Daoy (cell line): Measurements from ENCODE around the gene GJA3. TPM values are rescaled to one million over a fixed set of nuclear protein-coding genes. Genes with fewer than 3 reads are reported as not detected.

Experiments
- DNase-seq: peaks from one replicate; pipeline ENCODE4 v3.0.0-alpha.2; 2015; ENCODE audit warnings: low read depth
- total RNA-seq: library from RNA; depleted of rRNA; stranded (reverse); fragments of >200 nt; shearing (Covaris generic); gene quantifications from 2 replicates; pipeline ENCODE4 v1.2.3, GENCODE V29; 2014

Gene GJA3
- total RNA-seq, 1 experiment from 2014 or later = 1.4 TPM

- no peak for DNase-seq
These were observed 32.4 kb downstream of the GJA3 start for GRCh38 chr13:20128459-20128931.

- peak; percentile 59 for DNase-seq
These were observed 33.0 kb downstream of the GJA3 start for GRCh38 chr13:20127562-20128458.

GRCh38 chr13:20127262-20127561 lies 33.6 kb downstream of the GJA3 start:
- DNase-seq = no peak

- DNase-seq = no peak
These were observed 34.2 kb downstream of the GJA3 start for GRCh38 chr13:20126541-20127261.

- DNase-seq = no peak
These were observed 35.1 kb downstream of the GJA3 start for GRCh38 chr13:20125783-20126165.

GRCh38 chr13:20125129-20125782 lies 35.6 kb downstream of the GJA3 start:
- peak; percentile 31 for DNase-seq

GRCh38 chr13:20124303-20124702 lies 36.5 kb downstream of the GJA3 start:
- DNase-seq = no peak

- DNase-seq = no peak
These were observed 39.7 kb downstream of the GJA3 start for GRCh38 chr13:20121159-20121525.

- no peak for DNase-seq
These were observed 40.9 kb downstream of the GJA3 start for GRCh38 chr13:20119960-20120359.

GRCh38 chr13:20118268-20119140 lies 42.3 kb downstream of the GJA3 start:
- peak; percentile 12 for DNase-seq

- no peak for DNase-seq
These were observed 44.6 kb downstream of the GJA3 start for GRCh38 chr13:20116213-20116612.

GRCh38 chr13:20114066-20114610 lies 46.7 kb downstream of the GJA3 start:
- DNase-seq = no peak

GRCh38 chr13:20109037-20109436 lies 51.8 kb downstream of the GJA3 start:
- DNase-seq = no peak

- no peak for DNase-seq
These were observed 54.1 kb downstream of the GJA3 start for GRCh38 chr13:20106742-20107141.

GRCh38 chr13:20105161-20105689 lies 55.6 kb downstream of the GJA3 start:
- DNase-seq = no peak

- no peak for DNase-seq
These were observed 58.2 kb downstream of the GJA3 start for GRCh38 chr13:20102525-20103180.

GRCh38 chr13:20101467-20102316 lies 59.2 kb downstream of the GJA3 start:
- no peak for DNase-seq

- no peak for DNase-seq
These were observed 61.5 kb downstream of the GJA3 start for GRCh38 chr13:20099319-20099718.

- DNase-seq = no peak
These were observed 66.9 kb downstream of the GJA3 start for GRCh38 chr13:20093951-20094350.

- no peak for DNase-seq
These were observed 70.5 kb downstream of the GJA3 start for GRCh38 chr13:20090349-20090748.
